Upper lobe of right lung (tissue), 1 donor: ENCODE measurements around the gene MRPL23. TPM values are rescaled to one million over a fixed set of nuclear protein-coding genes. Genes with fewer than 3 reads are reported as not detected.
A peak's percentile ranks its signal among the peaks of the same experiment; 100 is the strongest.

Experiments
- ATAC-seq: fragments of 200-7000 bp; cut with Tn5 transposase; one replicate; pipeline ENCODE4 v1.9.1; 2020; ENCODE audit warnings: mild to moderate bottlenecking, moderate library complexity
- DNase-seq: peaks from one replicate; pipeline ENCODE4 v3.0.0-alpha.2; 2020
- H3K27ac ChIP-seq: fragments of 200-600 bp; one replicate; pipeline ENCODE4 v1.8.0; 2022
- H3K27me3 ChIP-seq: fragments of 200-600 bp; one replicate; pipeline ENCODE4 v1.8.0; 2022; ENCODE audit warnings: mild to moderate bottlenecking
- H3K36me3 ChIP-seq: fragments of 200-600 bp; one replicate; pipeline ENCODE4 v1.8.0; 2022
- H3K4me1 ChIP-seq: fragments of 200-600 bp; one replicate; pipeline ENCODE4 v1.8.0; 2022
- H3K4me3 ChIP-seq: fragments of 200-600 bp; one replicate; pipeline ENCODE4 v1.8.0; 2022; ENCODE audit warnings: mild to moderate bottlenecking
- H3K9me3 ChIP-seq: fragments of 200-600 bp; one replicate; pipeline ENCODE4 v1.8.0; 2022
- CTCF ChIP-seq: fragments of 200-600 bp; IDR thresholded peaks from one replicate; pipeline ENCODE4 v1.8.0; 2022; ENCODE audit warnings: antibody characterized with exemption
- intact Hi-C: fragments of 100-400 bp; cut with DNase I; formaldehyde crosslinking; loops from one replicate; pipeline ENCODE4 v1.11.0; 2022
- total RNA-seq: library from RNA; stranded (reverse); fragmentation: NEBNext Ultra II Directional; extraction: Animal tissue kit (Norgen Biotek cat#: 25700); gene quantifications from one replicate; pipeline ENCODE4 v1.2.1, GENCODE V29; 2021
- donor health status: DM: no; HTN: yes; CAD: no; lungs with severe emphysema.

Gene MRPL23
- total RNA-seq, 1 donor from 2014 or later = 58.6 TPM

- H3K4me1 ChIP-seq = no peaks in the 10 kb centered on the region
- H3K27me3 ChIP-seq = no peaks in the 10 kb centered on the region
- TF ChIP-seq CTCF = no peak
- intact Hi-C loops = no loop called here
- H3K27ac ChIP-seq = no peak overlapping the region
- no peaks in the 10 kb centered on the region for H3K9me3 ChIP-seq
- no peaks in the 10 kb centered on the region for H3K36me3 ChIP-seq
- ATAC-seq = no peak
- peak; percentile 6 for DNase-seq
- H3K4me3 ChIP-seq = no peak overlapping the region
These were observed 12.7 kb downstream of the MRPL23 start for GRCh38 chr11:1959786-1960185.

- no peak for TF ChIP-seq CTCF
- Histone ChIP-seq H3K9me3 (no peaks in the 10 kb centered on the region), H3K36me3 (no peaks in the 10 kb centered on the region), H3K4me1 (no peaks in the 10 kb centered on the region), H3K27me3 (no peaks in the 10 kb centered on the region), H3K27ac (no peak overlapping the region), H3K4me3 (no peak overlapping the region)
- intact Hi-C loops = no loop called here
- DNase-seq (peak; percentile 3), ATAC-seq (no peak)
These were observed 16.7 kb downstream of the MRPL23 start for GRCh38 chr11:1963864-1964263.

- Histone ChIP-seq H3K27me3 (no peaks in the 10 kb centered on the region), H3K9me3 (no peaks in the 10 kb centered on the region), H3K36me3 (no peaks in the 10 kb centered on the region), H3K4me1 (no peaks in the 10 kb centered on the region), H3K4me3 (no peak overlapping the region), H3K27ac (no peak overlapping the region)
- no peak for DNase-seq
- TF ChIP-seq CTCF = no peak
- intact Hi-C loops = no loop called here
- peak; percentile 76 for ATAC-seq
These were observed 17.2 kb downstream of the MRPL23 start for GRCh38 chr11:1964348-1964747.

- Histone ChIP-seq H3K36me3 (no peaks in the 10 kb centered on the region), H3K27ac (no peak overlapping the region), H3K4me1 (no peaks in the 10 kb centered on the region), H3K27me3 (no peaks in the 10 kb centered on the region), H3K4me3 (no peak overlapping the region), H3K9me3 (no peaks in the 10 kb centered on the region)
- intact Hi-C loops = no loop called here
- peak; percentile 22 for DNase-seq
- TF ChIP-seq CTCF = no peak
- no peak for ATAC-seq
These were observed 17.8 kb downstream of the MRPL23 start for GRCh38 chr11:1964955-1965354.

- peak; percentile 21 for DNase-seq
- H3K4me1 ChIP-seq = no peaks in the 10 kb centered on the region
- no peak for TF ChIP-seq CTCF
- no peak for ATAC-seq
- H3K27ac ChIP-seq = no peak overlapping the region
- H3K36me3 ChIP-seq = no peaks in the 10 kb centered on the region
- intact Hi-C loops = no loop called here
- H3K27me3 ChIP-seq = no peaks in the 10 kb centered on the region
- no peak overlapping the region for H3K4me3 ChIP-seq
- no peaks in the 10 kb centered on the region for H3K9me3 ChIP-seq
These were observed 19.4 kb downstream of the MRPL23 start for GRCh38 chr11:1966531-1966930.

GRCh38 chr11:1967641-1968225, 20.6 kb downstream of the MRPL23 start:
- H3K36me3 ChIP-seq = no peaks in the 10 kb centered on the region
- H3K4me3 ChIP-seq = no peak overlapping the region
- H3K27ac ChIP-seq = no peak overlapping the region
- no peak for TF ChIP-seq CTCF
- intact Hi-C loops = no loop called here
- ATAC-seq (no peak), DNase-seq (no peak)
- H3K27me3 ChIP-seq = no peaks in the 10 kb centered on the region
- no peaks in the 10 kb centered on the region for H3K4me1 ChIP-seq
- no peaks in the 10 kb centered on the region for H3K9me3 ChIP-seq
